HEK293 (cell line): ENCODE data around the gene SEMA6A.

ENCODE experiments used
- ATF2 ChIP-seq: fragments of 450-650 bp; formaldehyde crosslinking; IDR thresholded peaks from 2 replicates; pipeline ENCODE4 v1.5.1; 2016; ENCODE audit warnings: missing biosample characterization, missing genetic modification characterization, low read depth
- BCL11A ChIP-seq: fragments of 450-650 bp; formaldehyde crosslinking; IDR thresholded peaks from 2 replicates; pipeline ENCODE4 v1.5.1; 2016; ENCODE audit warnings: low read depth, missing biosample characterization, missing genetic modification characterization
- EGR2 ChIP-seq: fragments of 450-650 bp; formaldehyde crosslinking; IDR thresholded peaks from 2 replicates; pipeline ENCODE4 v1.5.1; 2016; ENCODE audit warnings: low read depth, missing biosample characterization, missing genetic modification characterization
- FEZF1 ChIP-seq: fragments of 450-650 bp; formaldehyde crosslinking; IDR thresholded peaks from 2 replicates; pipeline ENCODE4 v1.5.1; 2016; ENCODE audit warnings: missing biosample characterization, missing genetic modification characterization
- INSM2 ChIP-seq: fragments of 450-650 bp; formaldehyde crosslinking; IDR thresholded peaks from 2 replicates; pipeline ENCODE4 v1.5.1; 2016; ENCODE audit warnings: missing biosample characterization, missing genetic modification characterization
- KLF1 ChIP-seq: fragments of 450-650 bp; formaldehyde crosslinking; IDR thresholded peaks from 2 replicates; pipeline ENCODE4 v1.5.1; 2016; ENCODE audit warnings: missing biosample characterization, missing genetic modification characterization
- KLF7 ChIP-seq: fragments of 450-650 bp; formaldehyde crosslinking; IDR thresholded peaks from 2 replicates; pipeline ENCODE4 v1.5.1; 2016; ENCODE audit warnings: missing biosample characterization, missing genetic modification characterization, borderline replicate concordance
- MEIS1 ChIP-seq: sonication (generic); formaldehyde crosslinking; IDR thresholded peaks from 2 replicates; pipeline ENCODE4 v1.8.1; 2022; ENCODE audit warnings: missing genetic modification reagents, mild to moderate bottlenecking, borderline replicate concordance
- MYNN ChIP-seq: fragments of 450-650 bp; formaldehyde crosslinking; IDR thresholded peaks from 2 replicates; pipeline ENCODE4 v1.5.1; 2016; ENCODE audit warnings: missing biosample characterization, missing genetic modification characterization, borderline replicate concordance
- TSHZ1 ChIP-seq: fragments of 450-650 bp; formaldehyde crosslinking; IDR thresholded peaks from 2 replicates; pipeline ENCODE4 v1.5.1; 2016; ENCODE audit warnings: missing biosample characterization, missing genetic modification characterization, borderline replicate concordance
- ZNF174 ChIP-seq: fragments of 450-650 bp; formaldehyde crosslinking; IDR thresholded peaks from 2 replicates; pipeline ENCODE4 v1.5.0; 2017; ENCODE audit warnings: missing biosample characterization, mild to moderate bottlenecking, missing genetic modification characterization
- ZNF19 ChIP-seq: fragments of 450-650 bp; formaldehyde crosslinking; IDR thresholded peaks from 2 replicates; pipeline ENCODE4; 2016; ENCODE audit warnings: missing biosample characterization, missing genetic modification characterization, low read depth
- ZNF274 ChIP-seq, 2 experiments: fragments of 200-500 bp in 1 of 2; fragments of 450-650 bp in 1 of 2; sonication (Bioruptor generic) in 1 of 2; formaldehyde crosslinking in 1 of 2; IDR thresholded peaks; 2 replicates each; pipeline versions ENCODE4 v1.5.1 to v1.6.1; 2014 to 2016; ENCODE audit warnings: borderline replicate concordance in 1 of 2, inconsistent platforms in 1 of 2, low read length in 1 of 2, missing biosample characterization in 1 of 2, missing genetic modification characterization in 1 of 2
- ZNF350 ChIP-seq: fragments of 450-650 bp; formaldehyde crosslinking; IDR thresholded peaks from 2 replicates; pipeline ENCODE4 v1.5.0; 2017; ENCODE audit warnings: missing biosample characterization, mild to moderate bottlenecking, missing genetic modification characterization
- ZNF391 ChIP-seq: fragments of 450-650 bp; formaldehyde crosslinking; IDR thresholded peaks from 2 replicates; pipeline ENCODE4 v1.5.1; 2016; ENCODE audit warnings: low read depth, missing biosample characterization, missing genetic modification characterization, borderline replicate concordance
- ZNF394 ChIP-seq: fragments of 450-650 bp; formaldehyde crosslinking; IDR thresholded peaks from 2 replicates; pipeline ENCODE4 v1.5.1; 2016; ENCODE audit warnings: missing biosample characterization, missing genetic modification characterization, mild to moderate bottlenecking, moderate library complexity, borderline replicate concordance
- ZNF433 ChIP-seq: fragments of 450-650 bp; formaldehyde crosslinking; IDR thresholded peaks from 2 replicates; pipeline ENCODE4 v1.5.1; 2016; ENCODE audit warnings: missing biosample characterization, missing genetic modification characterization, low read depth
- ZNF548 ChIP-seq: fragments of 450-650 bp; formaldehyde crosslinking; IDR thresholded peaks from 2 replicates; pipeline ENCODE4 v1.5.1; 2016; ENCODE audit warnings: missing biosample characterization, missing genetic modification characterization
- ZNF561 ChIP-seq: fragments of 450-650 bp; IDR thresholded peaks from 2 replicates; pipeline ENCODE4 v1.5.1; 2018; ENCODE audit warnings: missing biosample characterization, missing genetic modification characterization, borderline replicate concordance
- ZNF596 ChIP-seq: fragments of 450-650 bp; IDR thresholded peaks from 2 replicates; pipeline ENCODE4 v1.5.0; 2018; ENCODE audit warnings: missing biosample characterization, mild to moderate bottlenecking, missing genetic modification characterization, moderate library complexity
- ZNF600 ChIP-seq: fragments of 450-650 bp; formaldehyde crosslinking; IDR thresholded peaks from 2 replicates; pipeline ENCODE4 v1.5.1; 2016; ENCODE audit warnings: missing biosample characterization, missing genetic modification characterization
- ZNF610 ChIP-seq: fragments of 450-650 bp; formaldehyde crosslinking; IDR thresholded peaks from 2 replicates; pipeline ENCODE4 v1.5.1; 2016; ENCODE audit warnings: missing biosample characterization, missing genetic modification characterization, borderline replicate concordance
- ZNF623 ChIP-seq: fragments of 450-650 bp; formaldehyde crosslinking; IDR thresholded peaks from 2 replicates; pipeline ENCODE4 v1.5.1; 2016; ENCODE audit warnings: missing biosample characterization, missing genetic modification characterization
- ZNF629 ChIP-seq: fragments of 450-650 bp; formaldehyde crosslinking; IDR thresholded peaks from 2 replicates; pipeline ENCODE4 v1.5.1; 2017; ENCODE audit warnings: missing biosample characterization, missing genetic modification characterization
- ZNF707 ChIP-seq: fragments of 450-650 bp; formaldehyde crosslinking; IDR thresholded peaks from 2 replicates; pipeline ENCODE4 v1.5.1; 2016; ENCODE audit warnings: missing biosample characterization, missing genetic modification characterization
- ZNF843 ChIP-seq: fragments of 450-650 bp; formaldehyde crosslinking; IDR thresholded peaks from 2 replicates; pipeline ENCODE4 v1.5.1; 2016; ENCODE audit warnings: missing biosample characterization, missing genetic modification characterization
- ZXDB ChIP-seq: fragments of 450-650 bp; formaldehyde crosslinking; IDR thresholded peaks from 2 replicates; pipeline ENCODE4 v1.5.1; 2016; ENCODE audit warnings: missing biosample characterization, missing genetic modification characterization
- TF ChIP-seq, protein P1 (sequence below): fragments of 450-650 bp; formaldehyde crosslinking; IDR thresholded peaks from 2 replicates; pipeline ENCODE4 v1.5.1; 2017; ENCODE audit warnings: missing biosample characterization, missing genetic modification characterization
- TF ChIP-seq, protein P2 (sequence below): fragments of 450-650 bp; formaldehyde crosslinking; conservative IDR thresholded peaks from 2 replicates; pipeline ENCODE4 v1.5.1; 2016; ENCODE audit warnings: low read depth, missing biosample characterization, missing genetic modification characterization

The SEMA6A gene

GRCh38 chr5:116454417-116454927 is 120.2 kb downstream of the SEMA6A start (continued):
- TF ChIP-seq, protein P1, sequence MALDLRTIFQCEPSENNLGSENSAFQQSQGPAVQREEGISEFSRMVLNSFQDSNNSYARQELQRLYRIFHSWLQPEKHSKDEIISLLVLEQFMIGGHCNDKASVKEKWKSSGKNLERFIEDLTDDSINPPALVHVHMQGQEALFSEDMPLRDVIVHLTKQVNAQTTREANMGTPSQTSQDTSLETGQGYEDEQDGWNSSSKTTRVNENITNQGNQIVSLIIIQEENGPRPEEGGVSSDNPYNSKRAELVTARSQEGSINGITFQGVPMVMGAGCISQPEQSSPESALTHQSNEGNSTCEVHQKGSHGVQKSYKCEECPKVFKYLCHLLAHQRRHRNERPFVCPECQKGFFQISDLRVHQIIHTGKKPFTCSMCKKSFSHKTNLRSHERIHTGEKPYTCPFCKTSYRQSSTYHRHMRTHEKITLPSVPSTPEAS, result peak; percentile 92
- no peak for TF ChIP-seq ZNF623 (tag by site-specific recombination)
- TF ChIP-seq ZNF394, result no peak
- TF ChIP-seq TSHZ1, result 0 out of 2 replicates have a peak, but pooled peaks have one; percentile 10
- TF ChIP-seq, protein P2, sequence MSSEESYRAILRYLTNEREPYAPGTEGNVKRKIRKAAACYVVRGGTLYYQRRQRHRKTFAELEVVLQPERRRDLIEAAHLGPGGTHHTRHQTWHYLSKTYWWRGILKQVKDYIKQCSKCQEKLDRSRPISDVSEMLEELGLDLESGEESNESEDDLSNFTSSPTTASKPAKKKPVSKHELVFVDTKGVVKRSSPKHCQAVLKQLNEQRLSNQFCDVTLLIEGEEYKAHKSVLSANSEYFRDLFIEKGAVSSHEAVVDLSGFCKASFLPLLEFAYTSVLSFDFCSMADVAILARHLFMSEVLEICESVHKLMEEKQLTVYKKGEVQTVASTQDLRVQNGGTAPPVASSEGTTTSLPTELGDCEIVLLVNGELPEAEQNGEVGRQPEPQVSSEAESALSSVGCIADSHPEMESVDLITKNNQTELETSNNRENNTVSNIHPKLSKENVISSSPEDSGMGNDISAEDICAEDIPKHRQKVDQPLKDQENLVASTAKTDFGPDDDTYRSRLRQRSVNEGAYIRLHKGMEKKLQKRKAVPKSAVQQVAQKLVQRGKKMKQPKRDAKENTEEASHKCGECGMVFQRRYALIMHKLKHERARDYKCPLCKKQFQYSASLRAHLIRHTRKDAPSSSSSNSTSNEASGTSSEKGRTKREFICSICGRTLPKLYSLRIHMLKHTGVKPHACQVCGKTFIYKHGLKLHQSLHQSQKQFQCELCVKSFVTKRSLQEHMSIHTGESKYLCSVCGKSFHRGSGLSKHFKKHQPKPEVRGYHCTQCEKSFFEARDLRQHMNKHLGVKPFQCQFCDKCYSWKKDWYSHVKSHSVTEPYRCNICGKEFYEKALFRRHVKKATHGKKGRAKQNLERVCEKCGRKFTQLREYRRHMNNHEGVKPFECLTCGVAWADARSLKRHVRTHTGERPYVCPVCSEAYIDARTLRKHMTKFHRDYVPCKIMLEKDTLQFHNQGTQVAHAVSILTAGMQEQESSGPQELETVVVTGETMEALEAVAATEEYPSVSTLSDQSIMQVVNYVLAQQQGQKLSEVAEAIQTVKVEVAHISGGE, result no peak
- TF ChIP-seq KLF7, result peak; percentile 76; the same call in 1 of the 2 replicates
- TF ChIP-seq ZXDB (tag by site-specific recombination), result peak; percentile 62
- no peak for TF ChIP-seq ZNF707
- TF ChIP-seq ZNF629 (tag by site-specific recombination), result peak; percentile 18; the same call in 1 of the 2 replicates
- no peak for TF ChIP-seq INSM2 (tag by site-specific recombination)
- no peak for TF ChIP-seq ZNF274 (IDR thresholded peaks at IDR 0.05; ENCODE audit: low read length)
- TF ChIP-seq ZNF274 (tag by site-specific recombination; IDR thresholded peaks at IDR 0.05; ENCODE audit: borderline replicate concordance), result no peak
- TF ChIP-seq FEZF1 (tag by site-specific recombination), result peak; percentile 47
- TF ChIP-seq ZNF391, result no peak
- no peak for TF ChIP-seq ZNF600
- no peak for TF ChIP-seq ZNF610 (tag by site-specific recombination)
- no peak for TF ChIP-seq ZNF596 (tag by site-specific recombination)
- no peak for TF ChIP-seq ZNF19 (tag by site-specific recombination)
- TF ChIP-seq ZNF174, result no peak
- no peak for TF ChIP-seq MYNN
- TF ChIP-seq KLF1, result peak; percentile 89
- TF ChIP-seq ZNF433 (tag by site-specific recombination), result no peak
- TF ChIP-seq ATF2 (tag by site-specific recombination), result peak; percentile 18; the same call in 1 of the 2 replicates
- TF ChIP-seq BCL11A, result no peak
- no peak for TF ChIP-seq ZNF548 (tag by site-specific recombination)
- no peak for TF ChIP-seq MEIS1 (CRISPR knock-in tag)
- TF ChIP-seq ZNF561 (tag by site-specific recombination), result no peak
- TF ChIP-seq ZNF843 (tag by site-specific recombination), result peak; percentile 77
- no peak for TF ChIP-seq ZNF350 (tag by site-specific recombination)
- TF ChIP-seq EGR2 (tag by site-specific recombination), result no peak
